ENCODE results near the gene TEKTIP1.

TEKTIP1 gene

DNA sequence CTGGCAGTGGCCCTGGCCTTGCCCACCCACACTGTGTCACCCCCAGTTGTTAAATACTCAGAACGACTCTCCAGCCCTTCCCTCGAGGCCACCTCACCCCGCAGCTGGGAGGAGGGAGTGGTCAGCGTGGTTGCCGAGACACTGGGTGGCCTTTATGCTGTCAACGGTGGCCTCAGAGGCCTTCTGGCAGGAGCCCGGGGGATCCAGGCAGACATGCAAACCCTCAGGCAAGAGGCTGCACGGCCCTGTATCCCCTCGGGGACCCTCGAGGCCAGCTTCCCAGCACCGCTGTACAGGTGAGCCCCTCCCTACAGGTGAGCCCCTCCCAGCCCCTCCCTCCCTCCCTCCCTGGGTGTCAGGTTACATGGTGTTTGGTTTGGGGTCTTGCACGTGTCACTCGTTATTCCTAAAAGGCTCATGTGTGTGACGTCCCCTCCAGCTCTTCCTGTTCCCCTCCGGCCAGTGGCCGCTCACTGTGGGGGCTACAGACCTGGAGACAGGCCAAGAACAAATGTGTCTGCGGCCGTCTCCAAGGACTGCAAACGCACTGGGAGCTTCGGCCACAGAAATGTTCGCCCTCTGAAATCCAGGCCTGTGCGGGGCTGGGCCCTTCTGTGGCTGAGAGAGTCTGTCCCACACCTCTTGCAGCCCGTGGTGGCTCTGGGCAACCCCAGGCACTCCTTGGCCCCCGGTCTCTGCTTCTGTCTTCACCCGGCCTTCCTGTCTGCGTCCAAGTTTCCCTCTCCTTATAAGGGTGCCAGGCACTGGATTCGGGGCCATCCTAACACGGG, at the start of gene TEKTIP1:
TSS of gene TEKTIP1 (plus strand) at position 210 of the 791 bp plus-strand sequence. CDS start at position 214, 4 bp downstream.
- DNase-seq (ENCODE audit: low read depth, low spot score) = no peak

DNA sequence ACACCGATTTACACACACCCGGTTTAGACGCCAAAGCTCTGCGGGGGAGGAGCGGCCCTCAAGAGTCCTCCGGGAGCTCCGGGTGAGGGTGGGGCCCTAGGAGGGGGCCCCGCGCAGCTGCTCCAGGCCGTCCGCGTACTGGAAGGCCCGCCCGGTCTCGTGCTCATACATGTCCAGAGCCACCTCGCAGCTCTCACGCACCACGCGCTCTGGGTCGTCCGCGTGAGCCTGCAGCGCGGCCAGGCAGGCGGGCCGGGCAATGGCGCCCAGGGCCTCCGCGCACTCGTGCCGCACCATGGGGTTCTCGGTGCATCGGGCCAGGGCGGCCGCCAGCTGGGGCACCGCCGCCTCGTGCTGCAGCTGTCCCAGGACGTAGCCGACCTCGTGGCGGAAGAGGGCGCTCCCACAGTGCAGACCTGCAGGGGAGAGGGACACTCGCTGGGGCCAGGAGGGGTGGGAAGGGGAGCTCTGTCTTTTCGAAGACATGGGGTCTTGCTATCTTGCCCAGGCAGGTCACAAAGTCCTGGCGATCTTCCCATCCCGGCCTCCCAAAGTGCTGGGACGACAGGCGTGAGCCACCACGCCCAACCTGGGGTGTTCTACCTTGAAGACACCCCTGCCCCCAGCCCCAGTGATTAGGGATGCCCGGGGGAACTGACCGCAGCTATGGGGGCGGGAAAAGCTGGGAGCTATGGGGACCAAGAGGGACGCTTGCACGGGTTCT, 47.4 kb upstream of the TEKTIP1 start:
- no peak for DNase-seq (ENCODE audit: low read depth, low spot score)

DNA sequence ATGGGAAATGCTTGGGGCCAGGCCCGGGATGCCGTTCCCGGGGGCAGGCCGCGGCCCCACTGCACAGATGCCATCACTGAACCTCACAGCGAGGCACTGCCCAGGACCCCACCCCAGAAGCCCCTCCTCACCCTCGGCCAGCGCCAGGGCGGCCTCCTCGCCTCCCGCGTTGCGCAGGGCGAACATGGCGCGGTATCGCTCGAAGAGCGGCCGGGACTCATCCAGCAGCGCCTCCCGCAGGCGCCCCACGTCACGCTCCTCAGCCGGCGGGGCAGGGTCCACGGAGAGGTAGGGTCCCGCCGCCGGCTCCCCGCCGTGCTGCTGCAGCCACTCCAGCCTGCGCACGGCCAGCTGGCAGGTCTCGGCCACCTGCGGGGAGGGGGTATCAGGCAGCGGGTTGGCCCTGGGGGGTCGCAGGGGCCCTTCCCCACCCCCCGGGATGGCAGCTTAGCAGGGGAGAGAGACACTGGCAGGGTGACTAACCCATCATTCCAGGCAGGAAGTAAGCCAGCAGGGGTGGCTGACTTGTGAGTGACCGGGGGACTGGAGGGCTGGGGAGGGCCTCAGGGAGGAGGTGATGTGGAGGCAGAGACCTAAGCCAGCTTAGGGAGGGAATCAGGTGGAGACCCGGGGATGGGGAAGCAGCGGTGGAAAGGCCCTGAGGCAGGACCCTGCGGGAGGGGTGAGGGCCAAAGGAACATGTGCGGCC, 46.7 kb upstream of the TEKTIP1 start:
- no peak for DNase-seq (ENCODE audit: low read depth, low spot score)

- DNase-seq (ENCODE audit: low read depth, low spot score) = no peak
These were observed 46.1 kb upstream of the TEKTIP1 start for GRCh38 chr19:3492919-3493318.

GRCh38 chr19:3493651-3494050, 45.3 kb upstream of the TEKTIP1 start:
- no peak for DNase-seq (ENCODE audit: low read depth, low spot score)

- no peak for DNase-seq (ENCODE audit: low read depth, low spot score)
These were observed 44.9 kb upstream of the TEKTIP1 start for GRCh38 chr19:3494051-3494450.

DNA sequence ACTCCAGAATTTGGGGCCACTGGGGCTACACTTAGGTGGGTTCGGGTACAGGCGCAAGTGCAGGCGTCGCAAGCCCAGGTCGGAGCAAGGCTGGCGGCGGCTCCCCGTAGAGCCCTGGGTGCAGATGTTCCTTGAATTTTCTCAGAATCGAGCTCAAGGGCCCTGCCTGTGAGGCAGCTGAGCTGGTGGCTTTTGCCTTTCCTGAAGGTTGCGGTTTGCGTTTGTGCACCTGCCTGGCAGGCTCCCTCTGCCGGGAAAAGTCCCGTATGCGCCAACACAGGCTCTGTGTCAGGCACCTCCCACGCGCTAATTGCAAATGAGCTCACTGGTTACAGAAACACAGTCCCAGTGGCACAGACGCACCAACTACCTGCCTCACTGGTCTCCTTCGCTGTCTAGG, 44.4 kb upstream of the TEKTIP1 start:
- no peak for DNase-seq (ENCODE audit: low read depth, low spot score)

GRCh38 chr19:3496392-3497273, 42.3 kb upstream of the TEKTIP1 start:
- DNase-seq (ENCODE audit: low read depth, low spot score) = no peak

DNA sequence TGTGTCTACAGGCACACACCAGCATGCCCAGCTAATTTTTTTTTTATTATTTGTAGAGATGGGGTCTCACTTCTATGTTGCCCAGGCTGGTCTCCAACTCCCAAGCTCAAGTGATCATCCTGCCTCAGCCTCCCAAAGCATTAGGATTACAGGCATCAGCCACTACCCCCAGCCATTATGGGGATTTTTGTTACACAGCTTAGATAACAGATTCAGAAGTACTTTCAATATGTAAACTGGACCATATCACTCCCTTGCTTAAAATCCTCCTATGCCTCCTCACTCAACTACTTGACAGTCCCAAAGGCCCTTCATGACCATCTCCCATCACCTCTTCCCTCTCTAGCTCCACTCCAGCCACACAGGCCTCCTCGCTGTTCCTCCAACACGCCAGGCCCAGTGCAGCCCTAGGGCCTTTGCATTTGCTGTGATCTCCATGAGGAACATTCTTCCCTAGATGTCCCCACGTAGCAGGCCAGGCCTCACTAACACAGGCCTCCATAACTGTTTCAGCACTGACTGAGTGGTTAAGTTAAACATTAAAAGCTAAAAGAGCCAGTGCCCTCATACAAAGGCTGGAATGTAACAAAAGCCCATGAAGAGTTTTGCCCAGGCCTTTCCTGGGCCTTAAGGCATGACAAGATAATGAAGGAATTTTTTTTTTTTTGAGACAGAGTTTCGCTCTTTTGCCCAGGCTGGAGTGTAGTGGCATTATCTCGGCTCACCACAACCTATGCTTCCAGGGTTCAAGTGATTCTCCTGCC, 41.0 kb upstream of the TEKTIP1 start:
- no peak for DNase-seq (ENCODE audit: low read depth, low spot score)

DNA sequence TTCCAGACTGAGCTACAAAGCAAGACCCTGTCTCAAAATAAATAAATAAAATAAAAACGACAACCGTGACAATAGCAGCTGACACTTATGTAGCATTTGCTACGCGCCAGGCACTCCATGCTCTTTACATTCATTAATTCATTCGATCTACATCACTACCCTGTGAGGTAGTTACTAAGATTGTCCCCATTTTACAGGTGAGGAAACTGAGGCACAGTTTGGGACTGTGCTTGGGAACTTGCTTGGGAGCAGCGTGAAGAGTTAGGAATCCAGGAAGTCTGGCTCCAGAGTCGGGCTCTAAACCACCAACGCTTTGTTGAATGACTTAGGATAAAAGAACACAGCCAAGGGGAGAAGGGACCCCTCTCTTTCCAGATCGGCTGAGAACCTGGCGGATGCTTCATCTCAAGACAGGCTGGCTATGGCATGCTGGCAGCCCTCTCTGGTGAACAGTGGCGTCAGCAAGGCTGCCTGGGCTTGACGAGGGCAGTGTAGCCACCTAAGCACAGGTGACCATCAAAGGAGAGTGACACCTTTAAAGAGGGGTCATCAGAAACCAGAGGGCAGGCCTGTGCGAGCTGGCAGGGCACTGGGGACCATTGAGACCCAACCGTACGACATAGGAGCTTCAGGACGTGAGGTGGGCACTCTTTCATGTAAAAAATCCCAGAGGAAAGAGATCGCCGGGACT, 39.1 kb upstream of the TEKTIP1 start:
- no peak for DNase-seq (ENCODE audit: low read depth, low spot score)

DNA sequence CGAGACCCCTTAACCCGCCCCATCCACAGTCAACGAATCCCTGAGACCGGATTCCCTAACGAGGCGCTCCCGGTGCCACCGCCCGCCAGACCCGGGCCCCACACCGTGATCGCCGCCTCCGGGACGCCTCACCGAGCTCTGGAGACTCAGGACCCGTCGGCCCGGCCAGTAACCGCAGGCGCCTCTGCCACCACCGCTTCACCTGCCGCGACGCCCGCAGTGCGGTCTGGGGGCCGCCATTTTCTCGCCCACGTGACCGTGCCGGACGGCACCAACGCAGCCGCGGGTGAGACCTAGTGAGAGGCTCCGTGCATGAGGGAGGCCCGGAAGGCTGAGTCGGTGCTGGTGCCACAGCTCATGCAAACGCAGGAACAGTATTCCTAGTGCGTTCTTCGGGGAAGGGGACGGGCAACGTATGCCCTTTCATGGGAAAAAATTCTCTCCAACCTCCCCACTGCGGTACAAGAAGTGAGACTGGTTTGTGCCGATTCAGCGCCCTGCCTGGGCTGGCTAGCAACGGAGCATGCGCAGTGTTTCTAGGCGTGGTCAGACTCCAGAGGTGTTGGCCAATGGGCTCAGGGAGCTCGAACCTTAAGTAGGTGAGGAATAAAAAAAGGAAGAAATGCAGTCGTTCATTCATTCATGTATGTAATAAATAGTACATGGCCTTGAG, 38.4 kb upstream of the TEKTIP1 start, which contains the start of gene DOHH:
TSS of gene DOHH (minus strand) at position 246 of the 673 bp plus-strand sequence. CDS start 3,860 bp downstream, outside the sequence.
- DNase-seq (ENCODE audit: low read depth, low spot score) = peak; percentile 91

DNA sequence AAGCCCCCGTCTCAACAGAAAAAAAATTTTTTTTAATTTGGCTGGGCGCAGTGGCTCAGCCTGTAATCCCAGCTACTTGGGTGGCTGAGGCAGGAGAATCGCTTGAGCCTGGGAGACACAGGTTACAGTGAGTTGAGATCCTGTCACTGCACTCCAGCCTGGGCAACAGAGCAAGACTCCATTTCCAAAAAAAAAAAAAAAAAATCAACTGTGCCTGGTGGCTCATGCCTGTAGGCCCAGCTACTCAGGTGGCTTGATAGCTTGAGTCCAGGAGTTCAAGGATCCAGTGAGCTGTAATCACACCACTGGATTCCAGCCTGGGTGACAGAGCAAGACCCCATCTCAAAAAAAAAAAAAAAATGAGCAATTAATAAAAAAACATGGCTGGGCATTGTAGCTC, 37.2 kb upstream of the TEKTIP1 start:
- DNase-seq (ENCODE audit: low read depth, low spot score) = no peak

GRCh38 chr19:3503036-3503572, 35.9 kb upstream of the TEKTIP1 start:
- DNase-seq (ENCODE audit: low read depth, low spot score) = no peak

- DNase-seq (ENCODE audit: low read depth, low spot score) = no peak
These were observed 34.2 kb upstream of the TEKTIP1 start for GRCh38 chr19:3504735-3505134.

- DNase-seq (ENCODE audit: low read depth, low spot score) = peak; percentile 98
These were observed 33.2 kb upstream of the TEKTIP1 start, which contains the start of gene FZR1 for GRCh38 chr19:3505598-3506383. Gene FZR1 (plus strand): TSS chr19:3506311. CDS start chr19:3522990, 16,679 bp downstream.

- no peak for DNase-seq (ENCODE audit: low read depth, low spot score)
These were observed 32.3 kb upstream of the TEKTIP1 start for GRCh38 chr19:3506384-3507340.
